ENCODE measurements around the gene MYO3B.

MYO3B gene

DNA sequence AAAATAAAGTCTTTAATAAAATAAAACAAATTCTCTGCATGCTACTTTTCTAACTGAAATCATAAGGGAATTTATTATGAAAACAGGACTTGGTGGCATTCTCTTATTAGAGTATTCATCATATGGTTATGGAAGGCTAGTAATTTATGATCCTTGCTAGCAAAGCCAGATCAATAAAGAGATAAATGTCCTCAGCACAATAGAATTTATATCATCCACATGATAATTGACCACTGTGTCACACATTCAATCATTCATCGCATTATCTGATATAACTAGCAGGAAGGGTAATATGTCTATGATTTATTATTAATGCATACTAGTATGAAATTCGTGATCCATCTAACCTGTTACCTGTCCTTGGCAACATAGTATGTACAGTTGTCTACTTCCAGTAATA, 175.8 kb downstream of the MYO3B start:
- H3K4me1 ChIP-seq (ENCODE audit: control insufficient read depth, insufficient read depth, low read length) = peaks cover 5% of the 10 kb centered on the region
- no peak overlapping the region for H3K9ac ChIP-seq (ENCODE audit: low read length)
- H3K36me3 ChIP-seq (ENCODE audit: control insufficient read depth, insufficient read depth, low read length, severe bottlenecking) = no peaks in the 10 kb centered on the region
- no peaks in the 10 kb centered on the region for H3K9me3 ChIP-seq (ENCODE audit: control insufficient read depth, low read length)
- H3K27me3 ChIP-seq (replicated peaks; ENCODE audit: control insufficient read depth, insufficient read depth, low read length) = peaks cover 9% of the 10 kb centered on the region
- H3K4me3 ChIP-seq (ENCODE audit: low read length) = no peak overlapping the region
- no peak for DNase-seq (ENCODE audit: low read depth)

DNA sequence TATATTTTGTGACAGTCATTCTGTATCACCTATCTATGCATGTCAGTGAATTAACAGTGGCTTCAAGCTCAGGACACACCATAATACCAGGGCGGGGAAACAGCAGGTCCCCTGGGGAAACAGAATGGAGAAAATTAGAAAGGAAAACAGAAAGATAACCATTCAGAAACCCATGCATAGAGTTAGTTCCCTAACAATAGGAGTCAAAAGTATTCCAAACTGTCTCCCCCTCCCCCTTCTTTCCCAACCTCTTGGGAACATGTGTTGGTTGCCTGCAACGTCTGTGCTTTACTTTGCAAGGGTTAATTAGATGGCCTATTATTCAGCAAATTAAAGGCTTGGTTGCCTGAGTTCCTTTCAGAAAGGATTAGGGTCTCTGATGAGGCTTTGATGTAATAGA, 176.4 kb downstream of the MYO3B start:
- Histone ChIP-seq H3K4me1 (ENCODE audit: control insufficient read depth, insufficient read depth, low read length) (no peaks in the 10 kb centered on the region), H3K9me3 (ENCODE audit: control insufficient read depth, low read length) (no peaks in the 10 kb centered on the region), H3K4me3 (ENCODE audit: low read length) (no peak overlapping the region), H3K36me3 (ENCODE audit: control insufficient read depth, insufficient read depth, low read length, severe bottlenecking) (no peaks in the 10 kb centered on the region), H3K27me3 (replicated peaks; ENCODE audit: control insufficient read depth, insufficient read depth, low read length) (peaks cover 11% of the 10 kb centered on the region), H3K9ac (ENCODE audit: low read length) (no peak overlapping the region)
- DNase-seq (ENCODE audit: low read depth) = no peak

DNA sequence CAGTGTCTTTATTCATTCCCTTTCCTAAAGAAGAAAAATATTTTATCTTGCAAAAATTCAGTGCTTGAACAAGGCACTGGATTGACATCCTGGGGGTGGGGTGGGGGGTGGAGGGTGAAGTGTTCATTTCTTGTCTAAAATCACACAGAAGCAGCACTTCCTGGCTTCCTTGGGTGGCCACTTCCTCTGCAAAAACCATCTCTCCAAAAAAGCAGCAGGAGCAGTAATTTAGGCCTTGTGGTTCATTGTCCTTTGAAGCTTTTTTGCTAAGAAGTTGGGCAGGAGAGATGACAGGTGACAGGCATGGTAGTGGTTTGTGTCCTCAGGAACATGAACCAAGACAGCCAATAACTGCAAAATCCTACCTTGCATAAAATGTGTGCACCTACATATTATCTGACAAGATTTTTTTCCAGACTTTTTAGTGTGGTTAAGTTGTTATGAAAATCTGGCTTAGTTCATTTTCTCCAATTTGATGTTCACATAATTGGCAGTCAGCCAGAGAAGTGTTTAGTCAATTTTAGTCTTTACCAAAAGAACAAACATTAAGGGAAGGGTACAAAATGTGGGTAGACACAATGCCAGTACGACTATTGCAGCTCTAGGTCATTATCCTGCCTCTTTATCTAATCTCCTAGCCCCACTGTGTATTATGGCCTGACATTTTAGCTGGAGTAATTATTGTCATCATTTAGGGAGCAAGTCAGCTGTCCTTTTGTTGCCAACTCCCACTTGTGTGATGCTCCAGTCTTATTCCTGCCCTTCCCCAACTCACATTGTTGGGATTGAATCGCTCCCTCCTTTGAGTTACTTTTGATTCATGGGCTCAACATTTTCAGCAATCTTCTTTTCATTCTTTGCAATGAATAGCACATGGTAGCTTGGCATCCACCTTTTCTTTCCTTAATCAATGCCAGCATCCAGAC, 177.2 kb downstream of the MYO3B start:
- H3K27me3 ChIP-seq (replicated peaks; ENCODE audit: control insufficient read depth, insufficient read depth, low read length) = peaks cover 17% of the 10 kb centered on the region
- DNase-seq (ENCODE audit: low read depth) = no peak
- H3K4me1 ChIP-seq (ENCODE audit: control insufficient read depth, insufficient read depth, low read length) = no peaks in the 10 kb centered on the region
- no peak overlapping the region for H3K4me3 ChIP-seq (ENCODE audit: low read length)
- no peaks in the 10 kb centered on the region for H3K36me3 ChIP-seq (ENCODE audit: control insufficient read depth, insufficient read depth, low read length, severe bottlenecking)
- no peaks in the 10 kb centered on the region for H3K9me3 ChIP-seq (ENCODE audit: control insufficient read depth, low read length)
- no peak overlapping the region for H3K9ac ChIP-seq (ENCODE audit: low read length)

DNA sequence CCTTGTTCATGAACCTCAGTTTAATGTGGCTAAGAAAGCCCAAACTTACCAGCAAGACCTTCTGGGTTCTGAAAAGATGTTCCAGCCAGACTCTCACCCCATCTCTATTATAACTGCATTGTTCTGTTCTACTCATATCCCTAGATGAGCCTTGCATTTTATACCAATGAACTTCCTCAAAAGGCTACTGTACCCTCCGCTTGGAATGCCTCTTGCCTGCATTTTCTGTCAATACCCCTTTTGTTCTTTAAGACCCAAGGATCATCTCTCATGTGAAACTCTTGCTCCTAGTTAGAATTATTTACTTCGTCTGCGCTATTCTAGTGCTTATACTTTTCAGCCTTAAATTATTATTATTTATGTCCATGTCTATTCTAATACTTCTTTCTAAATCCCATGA, 181.5 kb downstream of the MYO3B start:
- DNase-seq (ENCODE audit: low read depth) = no peak
- Histone ChIP-seq H3K36me3 (ENCODE audit: control insufficient read depth, insufficient read depth, low read length, severe bottlenecking) (no peaks in the 10 kb centered on the region), H3K9ac (ENCODE audit: low read length) (no peak overlapping the region), H3K4me3 (ENCODE audit: low read length) (no peak overlapping the region), H3K9me3 (ENCODE audit: control insufficient read depth, low read length) (no peaks in the 10 kb centered on the region), H3K4me1 (ENCODE audit: control insufficient read depth, insufficient read depth, low read length) (peaks cover 15% of the 10 kb centered on the region), H3K27me3 (replicated peaks; ENCODE audit: control insufficient read depth, insufficient read depth, low read length) (peaks cover 10% of the 10 kb centered on the region)

DNA sequence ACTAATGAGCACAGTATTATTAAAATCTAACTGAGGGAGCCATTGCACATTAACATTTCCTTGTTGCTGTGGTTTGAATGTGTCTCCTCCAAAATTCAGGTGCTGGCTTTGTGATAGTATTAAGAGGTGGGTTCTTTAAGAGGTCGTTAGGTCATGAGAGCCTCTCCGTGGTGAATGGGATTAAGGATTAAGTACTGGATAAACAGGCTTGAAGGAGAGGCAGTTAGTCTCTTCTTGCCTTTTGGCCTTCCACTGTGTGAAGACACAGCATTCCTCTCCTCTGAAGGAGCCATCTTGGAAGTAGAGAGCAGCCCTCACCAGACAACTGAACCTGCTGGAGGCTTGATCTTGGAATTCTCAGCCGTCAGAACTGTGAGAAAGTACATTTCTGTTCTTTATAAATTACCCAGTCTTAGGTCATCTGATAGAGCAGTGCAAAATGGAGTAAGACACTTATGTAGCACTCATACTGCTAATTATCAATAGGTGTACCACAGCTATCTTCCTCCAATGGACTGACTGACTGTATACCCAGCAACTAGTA, 182.7 kb downstream of the MYO3B start:
- Histone ChIP-seq H3K27me3 (replicated peaks; ENCODE audit: control insufficient read depth, insufficient read depth, low read length) (peaks cover 12% of the 10 kb centered on the region), H3K9ac (ENCODE audit: low read length) (no peak overlapping the region), H3K9me3 (ENCODE audit: control insufficient read depth, low read length) (no peaks in the 10 kb centered on the region), H3K4me3 (ENCODE audit: low read length) (no peak overlapping the region), H3K36me3 (ENCODE audit: control insufficient read depth, insufficient read depth, low read length, severe bottlenecking) (no peaks in the 10 kb centered on the region), H3K4me1 (ENCODE audit: control insufficient read depth, insufficient read depth, low read length) (peaks cover 15% of the 10 kb centered on the region)
- DNase-seq (ENCODE audit: low read depth) = no peak

DNA sequence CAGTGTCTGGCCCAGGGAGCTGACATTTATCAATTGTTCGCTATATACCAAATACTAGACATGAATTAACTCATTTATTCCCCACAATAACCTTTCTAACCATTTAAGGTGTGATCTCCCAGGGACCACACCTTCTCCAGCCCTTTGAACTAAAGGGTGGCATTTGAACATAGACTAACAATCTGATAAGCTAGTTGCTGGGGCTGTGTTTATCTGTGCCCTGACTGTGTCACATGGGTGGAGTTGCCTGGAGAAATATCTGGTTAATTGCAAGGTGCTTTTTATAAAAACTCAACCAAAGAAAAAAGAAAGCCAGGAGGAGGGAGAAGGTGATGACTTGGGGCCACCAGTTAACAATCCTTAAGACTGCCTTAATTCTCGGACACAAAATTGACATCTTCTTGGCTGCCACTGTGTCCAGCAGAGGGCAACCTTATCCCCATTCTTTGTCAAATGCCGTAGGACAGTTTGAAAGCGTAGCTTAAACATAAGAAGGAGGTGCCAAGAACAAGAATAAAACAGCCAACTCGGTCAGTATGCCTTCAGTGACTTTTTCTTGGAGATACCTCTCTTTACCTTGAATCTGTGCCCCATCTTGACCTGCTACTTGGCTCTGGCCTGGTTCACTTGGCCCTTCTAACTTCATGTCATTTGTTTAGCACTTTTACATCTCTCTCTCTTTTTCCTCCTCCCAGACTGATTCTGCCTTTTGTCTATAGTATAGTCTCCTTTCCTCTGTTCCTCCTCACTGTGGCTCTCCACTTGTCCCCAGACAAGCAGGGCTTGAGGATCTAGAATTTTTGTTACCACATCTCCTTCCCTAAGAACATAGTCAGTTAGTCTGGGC, 183.4 kb downstream of the MYO3B start:
- Histone ChIP-seq H3K27me3 (replicated peaks; ENCODE audit: control insufficient read depth, insufficient read depth, low read length) (peaks cover 12% of the 10 kb centered on the region), H3K9ac (ENCODE audit: low read length) (no peak overlapping the region), H3K36me3 (ENCODE audit: control insufficient read depth, insufficient read depth, low read length, severe bottlenecking) (no peaks in the 10 kb centered on the region), H3K4me3 (ENCODE audit: low read length) (no peak overlapping the region), H3K9me3 (ENCODE audit: control insufficient read depth, low read length) (no peaks in the 10 kb centered on the region), H3K4me1 (ENCODE audit: control insufficient read depth, insufficient read depth, low read length) (peaks cover 15% of the 10 kb centered on the region)
- DNase-seq (ENCODE audit: low read depth) = peak; percentile 56

DNA sequence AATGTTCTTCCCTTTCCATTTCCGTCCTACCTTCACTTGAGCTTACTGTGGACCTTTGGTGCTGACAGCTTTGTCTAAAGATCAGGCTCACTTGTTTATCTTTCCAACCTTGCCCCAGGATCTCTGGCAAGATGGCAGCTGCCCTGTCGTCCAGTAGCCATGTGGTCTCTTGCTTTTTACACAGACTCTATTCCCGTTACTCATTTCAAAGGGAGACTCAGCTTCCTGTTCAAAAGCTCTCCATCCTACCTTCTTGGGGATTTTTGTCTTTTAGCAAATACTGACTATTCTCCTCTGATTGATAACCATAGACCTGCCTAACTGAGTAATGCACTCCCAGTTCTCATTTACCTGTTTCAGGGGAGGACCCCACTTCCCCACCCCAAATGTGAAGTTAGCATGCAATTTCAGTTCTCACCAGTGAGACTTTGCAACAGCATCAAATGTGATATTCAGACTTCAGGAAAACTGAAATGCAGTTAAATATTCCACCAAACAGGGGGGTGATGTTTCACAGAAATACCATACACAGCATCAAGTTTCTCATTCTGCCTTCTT, 184.4 kb downstream of the MYO3B start:
- no peaks in the 10 kb centered on the region for H3K36me3 ChIP-seq (ENCODE audit: control insufficient read depth, insufficient read depth, low read length, severe bottlenecking)
- DNase-seq (ENCODE audit: low read depth) = no peak
- H3K9me3 ChIP-seq (ENCODE audit: control insufficient read depth, low read length) = no peaks in the 10 kb centered on the region
- H3K27me3 ChIP-seq (replicated peaks; ENCODE audit: control insufficient read depth, insufficient read depth, low read length) = peaks cover 22% of the 10 kb centered on the region
- no peak overlapping the region for H3K9ac ChIP-seq (ENCODE audit: low read length)
- H3K4me3 ChIP-seq (ENCODE audit: low read length) = no peak overlapping the region
- peaks cover 15% of the 10 kb centered on the region for H3K4me1 ChIP-seq (ENCODE audit: control insufficient read depth, insufficient read depth, low read length)

DNA sequence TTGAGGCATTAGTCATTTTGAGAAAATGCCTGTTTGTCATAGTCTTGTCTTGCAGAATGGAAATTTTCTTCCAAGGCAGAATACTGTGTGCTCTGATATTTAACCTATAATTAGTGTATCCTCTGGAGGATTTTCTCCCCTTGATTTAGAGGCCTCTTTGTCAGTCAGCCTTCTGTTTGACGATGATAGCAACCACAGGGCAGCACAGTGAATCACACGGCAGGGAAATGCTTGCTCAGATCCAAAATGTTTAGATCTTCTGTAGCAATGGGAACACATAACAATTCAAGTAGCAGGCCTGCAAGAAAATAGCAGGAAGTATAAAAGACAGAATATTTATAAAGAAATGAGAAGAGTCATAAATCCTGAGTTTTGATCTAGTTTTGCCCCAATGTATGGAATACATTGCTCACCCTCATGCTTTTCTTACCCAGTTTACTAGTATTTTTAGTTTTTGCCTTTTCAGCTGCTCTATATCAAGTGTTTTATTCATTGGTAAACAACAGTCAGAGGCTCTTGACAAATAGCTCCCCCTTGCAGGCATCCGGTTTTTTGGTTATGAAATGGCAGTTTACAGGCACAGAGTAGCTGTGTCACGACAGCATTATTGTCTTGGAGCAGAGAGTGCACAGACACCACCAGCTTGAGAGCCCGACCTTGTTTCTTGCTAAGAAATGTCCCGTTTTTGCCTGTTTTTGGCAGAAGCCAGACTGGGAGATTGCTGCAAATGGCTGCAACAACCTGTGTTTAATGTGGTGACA, 185.1 kb downstream of the MYO3B start:
- Histone ChIP-seq H3K36me3 (ENCODE audit: control insufficient read depth, insufficient read depth, low read length, severe bottlenecking) (no peaks in the 10 kb centered on the region), H3K9me3 (ENCODE audit: control insufficient read depth, low read length) (no peaks in the 10 kb centered on the region), H3K9ac (ENCODE audit: low read length) (no peak overlapping the region), H3K4me1 (ENCODE audit: control insufficient read depth, insufficient read depth, low read length) (peaks cover 15% of the 10 kb centered on the region), H3K4me3 (ENCODE audit: low read length) (no peak overlapping the region), H3K27me3 (replicated peaks; ENCODE audit: control insufficient read depth, insufficient read depth, low read length) (peaks cover 29% of the 10 kb centered on the region)
- DNase-seq (ENCODE audit: low read depth) = peak; percentile 7

DNA sequence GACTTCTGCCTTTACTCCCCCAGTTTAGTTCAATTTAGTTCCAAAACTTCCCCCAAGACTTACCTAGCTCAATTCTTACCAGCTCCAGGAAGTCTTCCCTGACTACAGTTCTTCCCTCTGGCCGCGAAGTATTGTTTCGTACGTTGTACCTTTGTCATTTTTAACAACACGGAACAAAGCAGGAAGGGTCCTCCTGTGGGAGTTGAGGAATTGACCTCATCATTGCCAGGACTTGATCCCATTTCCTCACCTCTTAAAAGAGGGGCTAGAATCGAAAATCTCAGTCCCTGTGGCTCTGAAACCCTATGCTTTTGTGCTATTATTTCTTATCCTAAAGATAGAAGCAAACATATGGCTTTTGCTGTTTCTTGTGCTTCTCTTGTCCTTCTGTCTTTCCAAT, 187.1 kb downstream of the MYO3B start:
- Histone ChIP-seq H3K9me3 (ENCODE audit: control insufficient read depth, low read length) (no peaks in the 10 kb centered on the region), H3K27me3 (replicated peaks; ENCODE audit: control insufficient read depth, insufficient read depth, low read length) (peaks cover 36% of the 10 kb centered on the region), H3K36me3 (ENCODE audit: control insufficient read depth, insufficient read depth, low read length, severe bottlenecking) (no peaks in the 10 kb centered on the region), H3K4me3 (ENCODE audit: low read length) (no peak overlapping the region), H3K4me1 (ENCODE audit: control insufficient read depth, insufficient read depth, low read length) (peaks cover 15% of the 10 kb centered on the region), H3K9ac (ENCODE audit: low read length) (no peak overlapping the region)
- DNase-seq (ENCODE audit: low read depth) = no peak

DNA sequence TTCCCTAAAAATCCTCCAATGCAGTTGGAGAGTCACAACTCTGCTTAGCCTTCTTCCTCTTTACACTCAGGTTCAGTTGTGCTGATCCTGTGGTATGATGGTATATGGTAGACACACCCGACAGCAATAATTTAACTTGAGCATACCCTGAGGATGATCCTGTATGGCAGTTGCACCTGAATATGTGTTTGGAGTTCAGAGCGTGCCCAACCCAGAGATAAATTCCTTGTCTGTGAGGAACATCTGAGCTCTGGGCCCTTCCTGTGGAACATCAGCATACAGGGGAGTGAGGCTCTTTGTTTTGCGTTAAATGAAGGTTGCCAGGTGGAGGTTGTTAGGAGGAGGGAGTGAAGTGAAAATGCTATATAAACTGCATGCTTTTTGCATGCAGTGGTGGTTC, 187.7 kb downstream of the MYO3B start:
- Histone ChIP-seq H3K9ac (ENCODE audit: low read length) (no peak overlapping the region), H3K4me1 (ENCODE audit: control insufficient read depth, insufficient read depth, low read length) (peaks cover 15% of the 10 kb centered on the region), H3K9me3 (ENCODE audit: control insufficient read depth, low read length) (no peaks in the 10 kb centered on the region), H3K4me3 (ENCODE audit: low read length) (no peak overlapping the region), H3K36me3 (ENCODE audit: control insufficient read depth, insufficient read depth, low read length, severe bottlenecking) (no peaks in the 10 kb centered on the region), H3K27me3 (replicated peaks; ENCODE audit: control insufficient read depth, insufficient read depth, low read length) (peaks cover 34% of the 10 kb centered on the region)
- no peak for DNase-seq (ENCODE audit: low read depth)

Data from adipocyte (in vitro differentiated cells).